K562 (cell line): ENCODE measurements around the gene KSR2. TPM values are rescaled to one million over a fixed set of nuclear protein-coding genes. Genes with fewer than 3 reads are reported as not detected.

Source experiments
- CBFA2T2 ChIP-seq: fragments of 450-650 bp; conservative IDR thresholded peaks from 2 replicates; pipeline ENCODE4 v1.6.1; 2017; ENCODE audit warnings: mild to moderate bottlenecking
- CXXC5 ChIP-seq: fragments of 250-450 bp; sonication (Bioruptor Pico); IDR thresholded peaks from 2 replicates; pipeline ENCODE4 v1.8.0; 2022; ENCODE audit warnings: inconsistent platforms, mild to moderate bottlenecking, moderate library complexity
- ELK1 ChIP-seq: sonication (generic); formaldehyde crosslinking; IDR thresholded peaks from 2 replicates; pipeline ENCODE4 v1.8.1; 2022; ENCODE audit warnings: missing genetic modification reagents
- EP300 ChIP-seq: IDR thresholded peaks from 2 replicates; pipeline ENCODE4 v1.6.1; 2012; ENCODE audit warnings: low read length, improper control_type of control experiment
- HDAC2 ChIP-seq: fragments of 450-650 bp; IDR thresholded peaks from 2 replicates; pipeline ENCODE4 v1.6.1; 2016; ENCODE audit warnings: mild to moderate bottlenecking
- HEY1 ChIP-seq: fragments of 250-450 bp; sonication (Bioruptor Pico); IDR thresholded peaks from 2 replicates; pipeline ENCODE4 v1.5.0; 2020; ENCODE audit warnings: mild to moderate bottlenecking, moderate library complexity, borderline replicate concordance
- MGA ChIP-seq: fragments of 450-650 bp; IDR thresholded peaks from 2 replicates; pipeline ENCODE4 v1.6.1; 2016; ENCODE audit warnings: mild to moderate bottlenecking, moderate library complexity
- NBN ChIP-seq: fragments of 450-650 bp; IDR thresholded peaks from 2 replicates; pipeline ENCODE4 v1.6.1; 2016; ENCODE audit warnings: low read depth, mild to moderate bottlenecking
- NFXL1 ChIP-seq: fragments of 450-650 bp; formaldehyde crosslinking; IDR thresholded peaks from 2 replicates; pipeline ENCODE4 v1.4.0; 2021; ENCODE audit warnings: mild to moderate bottlenecking
- PTBP1 ChIP-seq: fragments of 200-400 bp; formaldehyde crosslinking; IDR thresholded peaks from 2 replicates; pipeline ENCODE4 v1.6.1; 2017; ENCODE audit warnings: low read depth, low read length
- SRSF1 ChIP-seq: fragments of 200-400 bp; formaldehyde crosslinking; IDR thresholded peaks from 2 replicates; pipeline ENCODE4 v1.6.1; 2017; ENCODE audit warnings: mild to moderate bottlenecking, low read depth, low read length, moderate library complexity
- TBL1XR1 ChIP-seq, 2 experiments: IDR thresholded peaks; 2 replicates each; pipeline ENCODE4 v1.6.1; 2012; ENCODE audit warnings: improper control_type of control experiment in 2 of 2, low read length in 2 of 2, mild to moderate bottlenecking in 1 of 2
- TFAP4 ChIP-seq: sonication (generic); formaldehyde crosslinking; IDR thresholded peaks from 2 replicates; pipeline ENCODE4 v1.8.0; 2022; ENCODE audit warnings: missing genetic modification reagents, mild to moderate bottlenecking, moderate library complexity, borderline replicate concordance
- polyA plus RNA-seq, 8 experiments: library from polyadenylated mRNA; depleted of rRNA in 4 of 8; stranded (reverse) in 5 of 8; unstranded in 3 of 8; fragments of >200 nt; fragmentation: Nextera tagmentation in 2 of 8; fragmentation: Illumina TruSeq in 1 of 8; extraction: Ambion mirVana in 2 of 8; extraction: Trizol in 1 of 8; gene quantifications; 2 replicates each; pipeline versions ENCODE4 v1.2.1 to v1.2.3, GENCODE V29; 2011 to 2014; ENCODE audit warnings: inconsistent platforms in 1 of 8, missing spikeins in 1 of 8
- total RNA-seq, 7 experiments: library from RNA; depleted of rRNA in 6 of 7; stranded (reverse); fragments of >200 nt in 6 of 7; fragmentation: Illumina TruSeq in 2 of 7; extraction: Trizol in 2 of 7; gene quantifications; 2 replicates each; pipeline versions ENCODE4 v1.2.1 to v1.2.3, GENCODE V29; 2011 to 2021; ENCODE audit warnings: low replicate concordance in 1 of 7
- TF ChIP-seq, protein P1 (sequence below): fragments of 250-450 bp; sonication (Bioruptor Pico); IDR thresholded peaks from 2 replicates; pipeline ENCODE4 v1.4.0; 2020

KSR2 gene
- total and polyA plus RNA-seq, 9 of the 15 experiments (the other 6 are each of a cell fraction or from before 2014, with no cell fraction given) = not detected

DNA sequence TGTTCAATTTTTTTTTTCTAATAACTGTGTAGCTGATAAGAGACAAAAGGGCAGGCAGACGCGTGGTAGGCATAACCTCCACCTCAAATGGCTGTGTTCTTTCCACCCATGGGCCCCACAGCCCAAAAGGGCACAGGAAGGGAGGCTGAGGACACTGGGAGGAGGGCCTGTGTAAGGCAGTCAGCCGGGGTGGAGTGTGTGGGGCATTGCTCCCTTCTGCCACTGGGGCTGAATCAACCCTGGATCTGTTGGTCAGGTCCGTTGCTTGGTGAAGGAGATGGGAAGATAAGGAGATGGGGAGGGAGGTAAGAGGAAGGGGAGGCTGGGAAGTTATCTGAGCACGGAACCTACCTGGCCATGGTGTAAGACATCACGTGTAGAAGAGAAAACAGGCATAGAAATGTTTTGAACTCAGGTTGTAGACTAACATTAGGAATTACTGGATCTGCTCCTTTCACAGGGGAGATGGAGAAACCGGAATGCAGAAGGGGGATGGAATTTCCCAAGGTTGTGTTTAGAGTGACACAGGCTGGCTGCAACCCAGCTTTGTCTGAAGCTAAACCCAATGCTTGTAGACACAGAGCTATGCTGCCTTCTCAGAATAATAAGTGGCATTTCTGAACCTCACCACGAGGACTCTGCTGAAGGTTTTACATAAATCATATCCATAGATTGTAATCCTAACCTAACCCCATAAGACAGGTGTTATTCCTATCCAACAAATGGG, 468.9 kb downstream of the KSR2 start (continued):
- TF ChIP-seq MGA (no peak), PTBP1 (no peak), HDAC2 (no peak), SRSF1 (no peak), CXXC5 (CRISPR knock-in tag) (no peak), NBN (no peak), HEY1 (CRISPR knock-in tag) (no peak), EP300 (no peak), TFAP4 (CRISPR knock-in tag) (no peak), ELK1 (CRISPR knock-in tag) (no peak), TBL1XR1 (IDR thresholded peaks at IDR 0.05; ENCODE audit: low read length in 2 of 2) (no peak), CBFA2T2 (no peak), NFXL1 (no peak)
- TF ChIP-seq, protein P1, sequence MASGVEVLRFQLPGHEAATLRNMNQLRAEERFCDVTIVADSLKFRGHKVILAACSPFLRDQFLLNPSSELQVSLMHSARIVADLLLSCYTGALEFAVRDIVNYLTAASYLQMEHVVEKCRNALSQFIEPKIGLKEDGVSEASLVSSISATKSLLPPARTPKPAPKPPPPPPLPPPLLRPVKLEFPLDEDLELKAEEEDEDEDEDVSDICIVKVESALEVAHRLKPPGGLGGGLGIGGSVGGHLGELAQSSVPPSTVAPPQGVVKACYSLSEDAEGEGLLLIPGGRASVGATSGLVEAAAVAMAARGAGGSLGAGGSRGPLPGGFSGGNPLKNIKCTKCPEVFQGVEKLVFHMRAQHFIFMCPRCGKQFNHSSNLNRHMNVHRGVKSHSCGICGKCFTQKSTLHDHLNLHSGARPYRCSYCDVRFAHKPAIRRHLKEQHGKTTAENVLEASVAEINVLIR (CRISPR knock-in tag) = no peak
